HEK293 (cell line): ENCODE measurements around the gene APBB2.

Experiments used
- SP2 ChIP-seq: fragments of 450-650 bp; formaldehyde crosslinking; IDR thresholded peaks from 2 replicates; pipeline ENCODE4 v1.5.1; 2016; ENCODE audit warnings: missing biosample characterization, missing genetic modification characterization
- TRIM28 ChIP-seq: IDR thresholded peaks from 2 replicates; pipeline ENCODE4 v1.6.1; 2011; ENCODE audit warnings: low read length, control low read depth, borderline replicate concordance
- ZNF114 ChIP-seq: fragments of 450-650 bp; formaldehyde crosslinking; IDR thresholded peaks from 2 replicates; pipeline ENCODE4 v1.5.0; 2017; ENCODE audit warnings: missing biosample characterization, missing genetic modification characterization
- ZNF274 ChIP-seq, 2 experiments: fragments of 200-500 bp in 1 of 2; fragments of 450-650 bp in 1 of 2; sonication (Bioruptor generic) in 1 of 2; formaldehyde crosslinking in 1 of 2; IDR thresholded peaks; 2 replicates each; pipeline versions ENCODE4 v1.5.1 to v1.6.1; 2014 to 2016; ENCODE audit warnings: borderline replicate concordance in 1 of 2, inconsistent platforms in 1 of 2, low read length in 1 of 2, missing biosample characterization in 1 of 2, missing genetic modification characterization in 1 of 2
- ZNF747 ChIP-seq: fragments of 450-650 bp; formaldehyde crosslinking; IDR thresholded peaks from 2 replicates; pipeline ENCODE4 v1.5.1; 2016; ENCODE audit warnings: missing biosample characterization, missing genetic modification characterization
- TF ChIP-seq, protein P1 (sequence below): fragments of 450-650 bp; formaldehyde crosslinking; IDR thresholded peaks from 2 replicates; pipeline ENCODE4 v1.5.1; 2016; ENCODE audit warnings: missing biosample characterization, missing genetic modification characterization
- TF ChIP-seq, protein P2 (sequence below): fragments of 450-650 bp; formaldehyde crosslinking; IDR thresholded peaks from 2 replicates; pipeline ENCODE4 v1.5.1; 2016; ENCODE audit warnings: missing biosample characterization, missing genetic modification characterization, low read depth
- TF ChIP-seq, protein P3 (sequence below): fragments of 450-650 bp; formaldehyde crosslinking; IDR thresholded peaks from 2 replicates; pipeline ENCODE4 v1.5.1; 2016; ENCODE audit warnings: missing biosample characterization, missing genetic modification characterization
- TF ChIP-seq, protein P4 (sequence below): fragments of 450-650 bp; formaldehyde crosslinking; IDR thresholded peaks from 2 replicates; pipeline ENCODE4 v1.5.1; 2016; ENCODE audit warnings: missing biosample characterization, missing genetic modification characterization
- TF ChIP-seq, protein P5 (sequence below): fragments of 450-650 bp; formaldehyde crosslinking; IDR thresholded peaks from 2 replicates; pipeline ENCODE4 v1.5.1; 2016; ENCODE audit warnings: missing biosample characterization, missing genetic modification characterization

DNA sequence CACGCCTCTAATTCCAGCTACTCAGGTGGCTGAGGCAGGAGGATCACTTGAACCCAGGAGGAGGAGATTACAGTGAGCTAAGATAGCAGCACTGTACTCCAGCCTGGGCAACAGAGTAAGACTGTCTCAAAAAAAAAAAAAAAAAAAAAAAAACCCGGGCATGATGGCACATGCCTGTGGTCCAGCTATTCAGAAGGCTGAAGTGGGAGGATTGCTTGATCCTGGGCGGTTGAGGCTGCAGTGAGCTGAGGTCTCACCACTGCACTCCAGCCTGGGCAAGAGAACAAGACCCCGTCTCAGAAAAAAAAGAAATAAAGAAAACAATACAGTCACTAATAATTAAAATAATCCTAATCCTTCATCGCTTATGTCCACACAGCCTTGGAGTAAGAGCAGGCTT, 68.1 kb downstream of the APBB2 start:
- TF ChIP-seq, protein P1, sequence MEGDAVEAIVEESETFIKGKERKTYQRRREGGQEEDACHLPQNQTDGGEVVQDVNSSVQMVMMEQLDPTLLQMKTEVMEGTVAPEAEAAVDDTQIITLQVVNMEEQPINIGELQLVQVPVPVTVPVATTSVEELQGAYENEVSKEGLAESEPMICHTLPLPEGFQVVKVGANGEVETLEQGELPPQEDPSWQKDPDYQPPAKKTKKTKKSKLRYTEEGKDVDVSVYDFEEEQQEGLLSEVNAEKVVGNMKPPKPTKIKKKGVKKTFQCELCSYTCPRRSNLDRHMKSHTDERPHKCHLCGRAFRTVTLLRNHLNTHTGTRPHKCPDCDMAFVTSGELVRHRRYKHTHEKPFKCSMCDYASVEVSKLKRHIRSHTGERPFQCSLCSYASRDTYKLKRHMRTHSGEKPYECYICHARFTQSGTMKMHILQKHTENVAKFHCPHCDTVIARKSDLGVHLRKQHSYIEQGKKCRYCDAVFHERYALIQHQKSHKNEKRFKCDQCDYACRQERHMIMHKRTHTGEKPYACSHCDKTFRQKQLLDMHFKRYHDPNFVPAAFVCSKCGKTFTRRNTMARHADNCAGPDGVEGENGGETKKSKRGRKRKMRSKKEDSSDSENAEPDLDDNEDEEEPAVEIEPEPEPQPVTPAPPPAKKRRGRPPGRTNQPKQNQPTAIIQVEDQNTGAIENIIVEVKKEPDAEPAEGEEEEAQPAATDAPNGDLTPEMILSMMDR (tag by site-specific recombination), result no peak
- TF ChIP-seq TRIM28 (no peak), ZNF114 (tag by site-specific recombination) (no peak), ZNF747 (tag by site-specific recombination) (no peak), ZNF274 (IDR thresholded peaks at IDR 0.05; ENCODE audit: low read length) (no peak), ZNF274 (tag by site-specific recombination; IDR thresholded peaks at IDR 0.05; ENCODE audit: borderline replicate concordance) (no peak), SP2 (no peak)
- TF ChIP-seq, protein P2, sequence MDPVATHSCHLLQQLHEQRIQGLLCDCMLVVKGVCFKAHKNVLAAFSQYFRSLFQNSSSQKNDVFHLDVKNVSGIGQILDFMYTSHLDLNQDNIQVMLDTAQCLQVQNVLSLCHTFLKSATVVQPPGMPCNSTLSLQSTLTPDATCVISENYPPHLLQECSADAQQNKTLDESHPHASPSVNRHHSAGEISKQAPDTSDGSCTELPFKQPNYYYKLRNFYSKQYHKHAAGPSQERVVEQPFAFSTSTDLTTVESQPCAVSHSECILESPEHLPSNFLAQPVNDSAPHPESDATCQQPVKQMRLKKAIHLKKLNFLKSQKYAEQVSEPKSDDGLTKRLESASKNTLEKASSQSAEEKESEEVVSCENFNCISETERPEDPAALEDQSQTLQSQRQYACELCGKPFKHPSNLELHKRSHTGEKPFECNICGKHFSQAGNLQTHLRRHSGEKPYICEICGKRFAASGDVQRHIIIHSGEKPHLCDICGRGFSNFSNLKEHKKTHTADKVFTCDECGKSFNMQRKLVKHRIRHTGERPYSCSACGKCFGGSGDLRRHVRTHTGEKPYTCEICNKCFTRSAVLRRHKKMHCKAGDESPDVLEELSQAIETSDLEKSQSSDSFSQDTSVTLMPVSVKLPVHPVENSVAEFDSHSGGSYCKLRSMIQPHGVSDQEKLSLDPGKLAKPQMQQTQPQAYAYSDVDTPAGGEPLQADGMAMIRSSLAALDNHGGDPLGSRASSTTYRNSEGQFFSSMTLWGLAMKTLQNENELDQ (tag by site-specific recombination), result no peak
- TF ChIP-seq, protein P3, sequence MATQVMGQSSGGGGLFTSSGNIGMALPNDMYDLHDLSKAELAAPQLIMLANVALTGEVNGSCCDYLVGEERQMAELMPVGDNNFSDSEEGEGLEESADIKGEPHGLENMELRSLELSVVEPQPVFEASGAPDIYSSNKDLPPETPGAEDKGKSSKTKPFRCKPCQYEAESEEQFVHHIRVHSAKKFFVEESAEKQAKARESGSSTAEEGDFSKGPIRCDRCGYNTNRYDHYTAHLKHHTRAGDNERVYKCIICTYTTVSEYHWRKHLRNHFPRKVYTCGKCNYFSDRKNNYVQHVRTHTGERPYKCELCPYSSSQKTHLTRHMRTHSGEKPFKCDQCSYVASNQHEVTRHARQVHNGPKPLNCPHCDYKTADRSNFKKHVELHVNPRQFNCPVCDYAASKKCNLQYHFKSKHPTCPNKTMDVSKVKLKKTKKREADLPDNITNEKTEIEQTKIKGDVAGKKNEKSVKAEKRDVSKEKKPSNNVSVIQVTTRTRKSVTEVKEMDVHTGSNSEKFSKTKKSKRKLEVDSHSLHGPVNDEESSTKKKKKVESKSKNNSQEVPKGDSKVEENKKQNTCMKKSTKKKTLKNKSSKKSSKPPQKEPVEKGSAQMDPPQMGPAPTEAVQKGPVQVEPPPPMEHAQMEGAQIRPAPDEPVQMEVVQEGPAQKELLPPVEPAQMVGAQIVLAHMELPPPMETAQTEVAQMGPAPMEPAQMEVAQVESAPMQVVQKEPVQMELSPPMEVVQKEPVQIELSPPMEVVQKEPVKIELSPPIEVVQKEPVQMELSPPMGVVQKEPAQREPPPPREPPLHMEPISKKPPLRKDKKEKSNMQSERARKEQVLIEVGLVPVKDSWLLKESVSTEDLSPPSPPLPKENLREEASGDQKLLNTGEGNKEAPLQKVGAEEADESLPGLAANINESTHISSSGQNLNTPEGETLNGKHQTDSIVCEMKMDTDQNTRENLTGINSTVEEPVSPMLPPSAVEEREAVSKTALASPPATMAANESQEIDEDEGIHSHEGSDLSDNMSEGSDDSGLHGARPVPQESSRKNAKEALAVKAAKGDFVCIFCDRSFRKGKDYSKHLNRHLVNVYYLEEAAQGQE (tag by site-specific recombination), result no peak
- TF ChIP-seq, protein P4, sequence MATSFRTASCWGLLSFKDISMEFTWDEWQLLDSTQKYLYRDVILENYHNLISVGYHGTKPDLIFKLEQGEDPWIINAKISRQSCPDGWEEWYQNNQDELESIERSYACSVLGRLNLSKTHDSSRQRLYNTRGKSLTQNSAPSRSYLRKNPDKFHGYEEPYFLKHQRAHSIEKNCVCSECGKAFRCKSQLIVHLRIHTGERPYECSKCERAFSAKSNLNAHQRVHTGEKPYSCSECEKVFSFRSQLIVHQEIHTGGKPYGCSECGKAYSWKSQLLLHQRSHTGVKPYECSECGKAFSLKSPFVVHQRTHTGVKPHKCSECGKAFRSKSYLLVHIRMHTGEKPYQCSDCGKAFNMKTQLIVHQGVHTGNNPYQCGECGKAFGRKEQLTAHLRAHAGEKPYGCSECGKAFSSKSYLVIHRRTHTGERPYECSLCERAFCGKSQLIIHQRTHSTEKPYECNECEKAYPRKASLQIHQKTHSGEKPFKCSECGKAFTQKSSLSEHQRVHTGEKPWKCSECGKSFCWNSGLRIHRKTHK (tag by site-specific recombination), result no peak
- TF ChIP-seq, protein P5, sequence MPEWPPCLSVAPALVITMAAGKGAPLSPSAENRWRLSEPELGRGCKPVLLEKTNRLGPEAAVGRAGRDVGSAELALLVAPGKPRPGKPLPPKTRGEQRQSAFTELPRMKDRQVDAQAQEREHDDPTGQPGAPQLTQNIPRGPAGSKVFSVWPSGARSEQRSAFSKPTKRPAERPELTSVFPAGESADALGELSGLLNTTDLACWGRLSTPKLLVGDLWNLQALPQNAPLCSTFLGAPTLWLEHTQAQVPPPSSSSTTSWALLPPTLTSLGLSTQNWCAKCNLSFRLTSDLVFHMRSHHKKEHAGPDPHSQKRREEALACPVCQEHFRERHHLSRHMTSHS (tag by site-specific recombination), result no peak
